ENCODE measurements around the gene CNTNAP2. TPM values are rescaled to one million over a fixed set of nuclear protein-coding genes. Genes with fewer than 3 reads are reported as not detected.
A peak's percentile ranks its signal among the peaks of the same experiment; 100 is the strongest.

CNTNAP2 gene
- total RNA-seq, 1 donor: 7.6 TPM

- H2AFZ ChIP-seq (ENCODE audit: low read length): peak overlapping the region; percentile 43
Observed at GRCh38 chr7:147519062-147519461, 1402.5 kb downstream of the CNTNAP2 start.

GRCh38 chr7:147523056-147523455, 1406.5 kb downstream of the CNTNAP2 start:
- H3K4me3 ChIP-seq (ENCODE audit: insufficient read depth, low read length): no peak overlapping the region
- no peak overlapping the region for H3K27ac ChIP-seq (ENCODE audit: low read depth, low read length)
- no peak for TF ChIP-seq CTCF (IDR thresholded peaks at IDR 0.05; ENCODE audit: extremely low read depth, low read depth, low read length)
- no peaks in the 10 kb centered on the region for H3K79me2 ChIP-seq (ENCODE audit: insufficient read depth, low read length)
- no peaks in the 10 kb centered on the region for H3K36me3 ChIP-seq (ENCODE audit: insufficient read depth, low read length)
- H3K9me3 ChIP-seq (ENCODE audit: low read depth, low read length): no peaks in the 10 kb centered on the region
- H4K20me1 ChIP-seq (ENCODE audit: insufficient read depth, low read length): no peaks in the 10 kb centered on the region
- H2AFZ ChIP-seq (ENCODE audit: low read length): peak overlapping the region; percentile 1
- no peak overlapping the region for H3K4me2 ChIP-seq (ENCODE audit: insufficient read depth, low read length)
- H3K27me3 ChIP-seq (ENCODE audit: insufficient read depth, low read length): no peaks in the 10 kb centered on the region
- DNase-seq (ENCODE audit: insufficient read length, low spot score, missing footprints): peak; percentile 29
- peaks cover 5% of the 10 kb centered on the region for H3K4me1 ChIP-seq (ENCODE audit: insufficient read depth, low read length)

More at GRCh38 chr7:147519062-147519461, 1402.5 kb downstream of the CNTNAP2 start:
- no peaks in the 10 kb centered on the region for H4K20me1 ChIP-seq (ENCODE audit: insufficient read depth, low read length)
- no peaks in the 10 kb centered on the region for H3K4me1 ChIP-seq (ENCODE audit: insufficient read depth, low read length)
- H3K4me3 ChIP-seq (ENCODE audit: insufficient read depth, low read length): no peak overlapping the region
- TF ChIP-seq CTCF (IDR thresholded peaks at IDR 0.05; ENCODE audit: extremely low read depth, low read depth, low read length): no peak
- no peaks in the 10 kb centered on the region for H3K27me3 ChIP-seq (ENCODE audit: insufficient read depth, low read length)
- no peaks in the 10 kb centered on the region for H3K79me2 ChIP-seq (ENCODE audit: insufficient read depth, low read length)
- peak; percentile 65 for DNase-seq (ENCODE audit: insufficient read length, low spot score, missing footprints)
- H3K4me2 ChIP-seq (ENCODE audit: insufficient read depth, low read length): no peak overlapping the region
- no peaks in the 10 kb centered on the region for H3K36me3 ChIP-seq (ENCODE audit: insufficient read depth, low read length)
- H3K27ac ChIP-seq (ENCODE audit: low read depth, low read length): no peak overlapping the region
- H3K9me3 ChIP-seq (ENCODE audit: low read depth, low read length): no peaks in the 10 kb centered on the region

GRCh38 chr7:147524726-147525250, 1408.2 kb downstream of the CNTNAP2 start:
- H3K36me3 ChIP-seq (ENCODE audit: insufficient read depth, low read length): no peaks in the 10 kb centered on the region
- H3K27me3 ChIP-seq (ENCODE audit: insufficient read depth, low read length): no peaks in the 10 kb centered on the region
- DNase-seq (ENCODE audit: insufficient read length, low spot score, missing footprints): no peak
- H3K4me3 ChIP-seq (ENCODE audit: insufficient read depth, low read length): no peak overlapping the region
- no peak overlapping the region for H3K27ac ChIP-seq (ENCODE audit: low read depth, low read length)
- peak overlapping the region; percentile 27 for H3K4me2 ChIP-seq (ENCODE audit: insufficient read depth, low read length)
- no peaks in the 10 kb centered on the region for H4K20me1 ChIP-seq (ENCODE audit: insufficient read depth, low read length)
- TF ChIP-seq CTCF (IDR thresholded peaks at IDR 0.05; ENCODE audit: extremely low read depth, low read depth, low read length): no peak
- peak overlapping the region; percentile 2 for H2AFZ ChIP-seq (ENCODE audit: low read length)
- H3K4me1 ChIP-seq (ENCODE audit: insufficient read depth, low read length): peaks cover 5% of the 10 kb centered on the region
- no peaks in the 10 kb centered on the region for H3K79me2 ChIP-seq (ENCODE audit: insufficient read depth, low read length)
- H3K9me3 ChIP-seq (ENCODE audit: low read depth, low read length): no peaks in the 10 kb centered on the region

- Histone ChIP-seq H3K27me3 (ENCODE audit: insufficient read depth, low read length) (no peaks in the 10 kb centered on the region), H3K9me3 (ENCODE audit: low read depth, low read length) (no peaks in the 10 kb centered on the region), H3K4me3 (ENCODE audit: insufficient read depth, low read length) (no peak overlapping the region), H3K4me2 (ENCODE audit: insufficient read depth, low read length) (no peak overlapping the region), H3K27ac (ENCODE audit: low read depth, low read length) (no peak overlapping the region), H3K36me3 (ENCODE audit: insufficient read depth, low read length) (no peaks in the 10 kb centered on the region), H2AFZ (ENCODE audit: low read length) (no peak overlapping the region), H3K79me2 (ENCODE audit: insufficient read depth, low read length) (no peaks in the 10 kb centered on the region), H3K4me1 (ENCODE audit: insufficient read depth, low read length) (peaks cover 5% of the 10 kb centered on the region), H4K20me1 (ENCODE audit: insufficient read depth, low read length) (no peaks in the 10 kb centered on the region)
- no peak for DNase-seq (ENCODE audit: insufficient read length, low spot score, missing footprints)
- no peak for TF ChIP-seq CTCF (IDR thresholded peaks at IDR 0.05; ENCODE audit: extremely low read depth, low read depth, low read length)
Observed at GRCh38 chr7:147525325-147525724, 1408.7 kb downstream of the CNTNAP2 start.
